Fibroblast of skin of back (primary cell): ENCODE data around the gene GAMT.
A peak's percentile ranks its signal among the peaks of the same experiment; 100 is the strongest.

Source experiments
- DNase-seq: peaks from one replicate; pipeline ENCODE4 v3.0.0-alpha.2; 2013

Gene GAMT

GRCh38 chr19:1383312-1384084 is 17.8 kb downstream of the GAMT start, which contains the start of gene NDUFS7:
NDUFS7 (plus strand) TSS chr19:1383907; CDS start chr19:1383927, 20 bp downstream.
- DNase-seq, result peak; percentile 89

GRCh38 chr19:1383017-1383311 is 18.4 kb downstream of the GAMT start:
- DNase-seq, result peak; percentile 90

GRCh38 chr19:1382250-1382649 is 19.1 kb downstream of the GAMT start:
- no peak for DNase-seq

GRCh38 chr19:1379961-1380489 is 21.3 kb downstream of the GAMT start:
- DNase-seq, result no peak

GRCh38 chr19:1379126-1379905 is 22.0 kb downstream of the GAMT start:
- DNase-seq, result no peak

GRCh38 chr19:1377965-1378785 is 23.2 kb downstream of the GAMT start:
- no peak for DNase-seq

GRCh38 chr19:1377176-1377964 is 24.0 kb downstream of the GAMT start:
- no peak for DNase-seq

GRCh38 chr19:1376415-1376805 is 24.9 kb downstream of the GAMT start:
- DNase-seq, result no peak

GRCh38 chr19:1374250-1374577 is 27.1 kb downstream of the GAMT start:
- DNase-seq, result no peak

- DNase-seq, result no peak
These were observed 27.6 kb downstream of the GAMT start for GRCh38 chr19:1373534-1374249.

GRCh38 chr19:1373042-1373533 is 28.3 kb downstream of the GAMT start:
- no peak for DNase-seq

GRCh38 chr19:1370579-1371361 is 30.6 kb downstream of the GAMT start:
- DNase-seq, result no peak

GRCh38 chr19:1369214-1369805 is 32.0 kb downstream of the GAMT start:
- no peak for DNase-seq

- no peak for DNase-seq
These were observed 34.2 kb downstream of the GAMT start for GRCh38 chr19:1366899-1367870.

- DNase-seq, result no peak
These were observed 35.0 kb downstream of the GAMT start for GRCh38 chr19:1366296-1366695.

GRCh38 chr19:1365319-1366269 is 35.7 kb downstream of the GAMT start:
- no peak for DNase-seq

GRCh38 chr19:1364070-1364704 is 37.2 kb downstream of the GAMT start:
- DNase-seq, result no peak
